ENCODE data around the gene OR8D1.

Gene OR8D1

DNA sequence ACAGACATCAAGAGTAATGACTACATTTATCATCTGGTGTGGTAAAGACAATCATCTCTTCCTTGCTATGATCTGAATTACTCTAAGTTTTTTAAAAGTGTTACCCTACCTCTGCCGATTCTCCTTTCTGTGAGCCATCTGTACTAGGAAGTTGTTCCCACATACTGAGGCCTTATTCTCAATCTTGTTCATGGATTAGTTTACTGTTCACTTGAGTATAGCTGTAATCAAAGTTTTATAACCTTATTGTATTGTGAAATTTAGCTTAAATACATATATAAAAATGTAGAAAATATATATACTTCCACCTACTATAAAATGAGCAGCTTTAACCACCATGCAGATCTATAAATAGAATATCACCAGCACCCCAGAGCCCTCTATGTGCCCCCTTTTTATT lies 8.6 kb upstream of the OR8D1 start:
- FAIRE-seq, result no peak
- DNase-seq (ENCODE audit: insufficient read length, low spot score), result no peak
- TF ChIP-seq PAX5 (IDR thresholded peaks at IDR 0.05; ENCODE audit: insufficient read depth, low read length, severe bottlenecking) (no peak), POLR2A (IDR thresholded peaks at IDR 0.05; ENCODE audit: low read depth, low read length) (no peak)

DNA sequence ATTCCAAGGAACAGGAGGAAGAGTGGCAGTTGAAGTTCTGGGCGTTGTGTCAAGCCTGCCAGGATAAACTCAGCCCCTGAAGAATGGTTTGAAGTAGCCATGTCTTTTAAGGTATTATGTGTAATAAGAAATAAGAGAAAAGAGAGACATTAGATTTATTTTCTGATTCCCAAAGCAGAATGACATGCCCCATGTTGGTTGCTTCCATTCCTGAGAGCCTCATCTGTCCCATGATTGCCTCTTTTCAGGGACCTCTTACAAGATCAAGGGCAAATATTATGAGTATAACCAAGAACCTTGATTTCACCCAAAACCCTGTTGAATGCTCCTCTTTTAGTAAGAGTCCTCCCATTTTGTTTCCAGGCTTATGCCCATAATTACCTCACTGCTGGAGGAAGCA lies 6.3 kb upstream of the OR8D1 start, which contains the start of gene OR8D2:
Gene OR8D2, minus strand, starts transcription at position 101 of the 400 bp plus-strand sequence. Its CDS starts 0 bp downstream, at position 101.
- FAIRE-seq (no peak), DNase-seq (ENCODE audit: insufficient read length, low spot score) (no peak)
- TF ChIP-seq SPI1 (IDR thresholded peaks at IDR 0.05; ENCODE audit: low read depth, low read length), result no peak
- no peak for TF ChIP-seq POLR2AphosphoS5 (IDR thresholded peaks at IDR 0.05; ENCODE audit: low read depth, low read length)
- no peak for TF ChIP-seq POLR2A (IDR thresholded peaks at IDR 0.05; ENCODE audit: low read depth, low read length)
- TF ChIP-seq POU2F2 (IDR thresholded peaks at IDR 0.05; ENCODE audit: low read depth, low read length), result no peak
- no peak for TF ChIP-seq PAX5 (IDR thresholded peaks at IDR 0.05; ENCODE audit: insufficient read depth, low read length, severe bottlenecking)
- no peak for TF ChIP-seq TAF1 (IDR thresholded peaks at IDR 0.05; ENCODE audit: low read depth, low read length)

DNA sequence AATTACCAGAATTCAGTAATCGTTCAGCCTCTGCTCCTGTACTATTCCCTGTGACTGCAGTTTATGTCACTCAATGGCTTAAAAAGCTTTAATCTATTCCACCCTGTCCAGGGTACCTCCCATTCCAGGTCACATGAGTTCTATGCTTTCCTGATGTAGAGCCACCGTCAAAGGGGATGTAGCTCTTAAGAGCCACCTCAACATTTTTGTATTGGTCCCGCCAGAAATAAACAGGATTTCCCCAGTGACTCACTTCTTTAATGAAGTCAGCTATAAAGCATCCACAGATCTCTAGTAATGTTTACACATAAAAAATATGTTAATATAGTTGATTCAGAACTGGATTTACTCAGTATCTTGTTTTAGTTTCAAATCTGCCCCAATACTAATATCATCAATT lies 1.3 kb upstream of the OR8D1 start:
- FAIRE-seq (no peak), DNase-seq (ENCODE audit: insufficient read length, low spot score) (no peak)
- TF ChIP-seq TAF1 (IDR thresholded peaks at IDR 0.05; ENCODE audit: low read depth, low read length) (no peak), POLR2AphosphoS5 (IDR thresholded peaks at IDR 0.05; ENCODE audit: low read depth, low read length) (no peak), PAX5 (IDR thresholded peaks at IDR 0.05; ENCODE audit: insufficient read depth, low read length, severe bottlenecking) (no peak), POLR2A (IDR thresholded peaks at IDR 0.05; ENCODE audit: low read depth, low read length) (no peak), SPI1 (IDR thresholded peaks at IDR 0.05; ENCODE audit: low read depth, low read length) (no peak), POU2F2 (IDR thresholded peaks at IDR 0.05; ENCODE audit: low read depth, low read length) (no peak)

DNA sequence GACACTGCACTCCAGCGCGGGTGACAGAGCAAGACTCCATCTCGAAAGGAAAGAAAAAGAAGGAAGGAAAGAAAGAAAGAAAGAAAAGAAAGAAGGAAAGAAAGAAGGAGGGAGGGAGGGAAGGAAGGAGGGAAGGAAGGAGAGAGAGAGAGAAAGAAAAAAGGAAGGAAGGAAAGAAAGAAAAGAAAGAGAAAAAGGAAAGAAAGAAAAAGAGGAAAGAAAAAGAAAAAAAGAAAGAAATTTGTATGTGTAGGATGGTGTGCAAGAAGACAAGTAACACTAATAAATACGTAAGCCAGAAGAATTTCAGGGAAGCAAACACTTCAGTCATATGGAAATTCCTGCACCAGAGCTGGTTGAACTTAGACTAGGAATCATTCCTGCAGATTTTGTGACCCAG lies 618 bp downstream of the OR8D1 start:
- DNase-seq (ENCODE audit: insufficient read length, low spot score), result no peak
- TF ChIP-seq POU2F2 (IDR thresholded peaks at IDR 0.05; ENCODE audit: low read depth, low read length) (no peak), POLR2AphosphoS5 (IDR thresholded peaks at IDR 0.05; ENCODE audit: low read depth, low read length) (no peak), PAX5 (IDR thresholded peaks at IDR 0.05; ENCODE audit: insufficient read depth, low read length, severe bottlenecking) (no peak), SPI1 (IDR thresholded peaks at IDR 0.05; ENCODE audit: low read depth, low read length) (no peak), POLR2A (IDR thresholded peaks at IDR 0.05; ENCODE audit: low read depth, low read length) (no peak), TAF1 (IDR thresholded peaks at IDR 0.05; ENCODE audit: low read depth, low read length) (no peak)
- no peak for FAIRE-seq

DNA sequence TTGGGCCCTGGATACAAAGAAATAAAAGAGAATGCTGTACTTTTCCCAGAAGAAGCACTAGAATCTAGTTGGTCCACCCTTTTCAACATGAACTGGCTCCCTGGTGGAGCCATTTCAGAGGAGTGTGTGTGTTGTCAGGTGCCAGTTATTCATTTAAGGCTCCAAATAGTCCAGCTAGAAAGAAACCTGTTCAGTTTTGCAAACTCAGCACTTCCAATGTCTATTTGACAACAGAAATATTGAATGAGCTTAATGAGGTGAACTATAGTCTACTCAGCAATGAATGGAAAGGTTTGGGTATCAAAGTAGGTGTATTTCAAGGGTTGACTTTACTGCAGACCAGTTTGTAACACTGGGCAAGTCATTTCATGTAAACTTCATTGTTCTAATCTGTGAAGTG lies 2.1 kb downstream of the OR8D1 start:
- FAIRE-seq, result no peak
- TF ChIP-seq POLR2A (IDR thresholded peaks at IDR 0.05; ENCODE audit: low read depth, low read length), result no peak
- TF ChIP-seq PAX5 (IDR thresholded peaks at IDR 0.05; ENCODE audit: insufficient read depth, low read length, severe bottlenecking), result no peak
- TF ChIP-seq SPI1 (IDR thresholded peaks at IDR 0.05; ENCODE audit: low read depth, low read length), result no peak
- TF ChIP-seq TAF1 (IDR thresholded peaks at IDR 0.05; ENCODE audit: low read depth, low read length), result no peak
- no peak for TF ChIP-seq POLR2AphosphoS5 (IDR thresholded peaks at IDR 0.05; ENCODE audit: low read depth, low read length)
- no peak for TF ChIP-seq POU2F2 (IDR thresholded peaks at IDR 0.05; ENCODE audit: low read depth, low read length)

DNA sequence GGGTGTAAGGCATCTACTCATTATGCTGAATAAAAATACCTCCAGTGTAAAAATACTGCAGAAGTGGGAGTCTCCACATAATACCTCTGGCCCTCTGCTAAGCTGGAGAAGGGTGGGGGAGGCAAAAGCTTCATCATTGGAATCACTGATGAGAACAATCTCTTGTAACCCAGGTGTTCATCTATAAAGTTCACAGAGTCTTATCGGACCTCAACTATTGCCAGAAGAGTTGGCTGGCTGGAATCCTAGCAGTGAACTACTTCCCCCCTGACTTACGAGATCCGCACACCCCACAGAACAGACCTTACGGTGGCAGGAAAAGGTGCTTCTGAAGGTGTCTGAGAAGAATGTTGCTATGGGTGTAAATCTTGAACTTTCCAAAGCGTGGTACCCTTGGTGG lies 2.5 kb downstream of the OR8D1 start:
- DNase-seq (ENCODE audit: insufficient read length, low spot score), result no peak
- TF ChIP-seq SPI1 (IDR thresholded peaks at IDR 0.05; ENCODE audit: low read depth, low read length) (no peak), PAX5 (IDR thresholded peaks at IDR 0.05; ENCODE audit: insufficient read depth, low read length, severe bottlenecking) (no peak), POLR2A (IDR thresholded peaks at IDR 0.05; ENCODE audit: low read depth, low read length) (no peak)
- FAIRE-seq, result no peak

More for the DNA sequence above, 2.1 kb downstream of the OR8D1 start:
- no peak for DNase-seq (ENCODE audit: insufficient read length, low spot score)

DNA sequence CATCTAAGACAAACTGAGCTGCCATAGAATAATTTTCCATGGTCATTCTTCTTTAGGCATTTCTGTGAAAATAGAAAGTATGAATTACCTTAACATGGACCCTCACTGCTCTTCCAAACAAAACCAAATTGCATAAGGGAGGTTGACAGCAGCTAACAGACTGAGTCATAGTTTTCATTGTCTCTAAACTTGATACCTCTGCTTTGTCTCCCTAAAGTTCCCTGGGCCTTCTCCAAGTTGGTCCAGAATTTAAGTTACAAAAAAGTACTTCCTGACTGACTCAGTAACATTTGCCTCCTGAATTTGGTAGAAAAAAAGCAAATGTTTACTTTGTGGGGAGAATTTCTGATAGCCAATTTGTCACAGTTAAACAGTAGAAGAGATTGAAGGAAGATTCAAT lies 3.0 kb downstream of the OR8D1 start:
- no peak for DNase-seq (ENCODE audit: insufficient read length, low spot score)
- no peak for FAIRE-seq
- TF ChIP-seq POU2F2 (IDR thresholded peaks at IDR 0.05; ENCODE audit: low read depth, low read length), result no peak
- TF ChIP-seq SPI1 (IDR thresholded peaks at IDR 0.05; ENCODE audit: low read depth, low read length), result no peak
- no peak for TF ChIP-seq POLR2AphosphoS5 (IDR thresholded peaks at IDR 0.05; ENCODE audit: low read depth, low read length)
- TF ChIP-seq PAX5 (IDR thresholded peaks at IDR 0.05; ENCODE audit: insufficient read depth, low read length, severe bottlenecking), result no peak

DNA sequence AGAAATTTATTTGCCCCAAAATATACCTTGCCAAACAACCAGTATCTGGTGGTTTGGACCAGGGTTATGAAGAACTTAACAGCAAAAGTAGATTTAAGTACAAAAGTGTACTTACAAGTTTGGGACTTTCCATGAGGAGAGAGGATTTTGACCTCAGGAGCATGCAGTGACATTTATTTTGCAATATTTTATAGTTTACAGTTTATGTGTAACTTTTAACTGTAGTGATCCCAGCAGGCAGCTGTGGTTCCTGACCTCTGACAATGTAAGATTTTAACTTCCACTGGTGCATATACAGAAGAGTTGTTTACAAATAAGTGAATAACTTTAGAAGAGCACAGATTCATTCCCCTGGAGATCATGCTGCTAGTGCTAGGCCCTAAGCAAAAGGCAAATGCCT lies 6.7 kb downstream of the OR8D1 start:
- TF ChIP-seq TAF1 (IDR thresholded peaks at IDR 0.05; ENCODE audit: low read depth, low read length) (no peak), POLR2A (IDR thresholded peaks at IDR 0.05; ENCODE audit: low read depth, low read length) (no peak), PAX5 (IDR thresholded peaks at IDR 0.05; ENCODE audit: insufficient read depth, low read length, severe bottlenecking) (no peak), POLR2AphosphoS5 (IDR thresholded peaks at IDR 0.05; ENCODE audit: low read depth, low read length) (no peak), POU2F2 (IDR thresholded peaks at IDR 0.05; ENCODE audit: low read depth, low read length) (no peak), SPI1 (IDR thresholded peaks at IDR 0.05; ENCODE audit: low read depth, low read length) (no peak)
- DNase-seq (ENCODE audit: insufficient read length, low spot score), result no peak
- FAIRE-seq, result no peak

DNA sequence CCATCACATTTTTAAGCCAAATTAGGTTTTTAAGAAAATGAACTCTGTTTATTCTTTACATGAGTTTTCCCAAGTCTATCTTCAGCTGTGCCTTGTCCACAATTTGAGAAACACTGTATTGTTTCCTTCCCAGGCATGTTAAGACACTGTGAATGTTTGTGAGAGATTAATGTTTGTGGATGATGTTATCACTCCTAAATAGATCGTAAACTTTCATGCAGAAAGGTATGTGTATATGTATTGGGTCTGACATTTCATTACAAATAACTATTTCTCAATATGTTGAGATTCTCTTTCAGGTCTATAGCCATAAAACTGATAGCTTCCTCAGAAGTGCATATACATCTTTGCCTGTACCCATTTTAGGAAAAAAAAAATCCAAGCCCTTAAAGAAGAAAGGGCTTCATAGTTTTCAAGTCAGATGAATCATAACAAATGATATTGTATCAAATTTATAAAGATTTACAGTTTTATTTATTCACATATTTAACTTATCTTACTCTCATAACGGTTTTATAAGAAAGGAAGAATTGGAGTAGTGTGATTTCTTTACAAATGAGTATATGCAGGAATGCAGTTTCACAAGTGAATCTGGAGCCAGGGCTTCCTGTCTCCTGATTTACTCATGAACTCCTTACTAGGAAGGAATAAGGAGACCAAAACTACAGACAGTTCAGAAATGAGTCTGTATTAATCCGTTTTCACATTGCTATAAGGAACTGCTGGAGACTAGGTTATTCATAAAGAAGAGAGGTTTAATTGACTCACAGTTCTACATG lies 11.2 kb downstream of the OR8D1 start:
- no peak for TF ChIP-seq POLR2AphosphoS5 (IDR thresholded peaks at IDR 0.05; ENCODE audit: low read depth, low read length)
- TF ChIP-seq PAX5 (IDR thresholded peaks at IDR 0.05; ENCODE audit: insufficient read depth, low read length, severe bottlenecking), result no peak
- no peak for TF ChIP-seq TAF1 (IDR thresholded peaks at IDR 0.05; ENCODE audit: low read depth, low read length)
- no peak for TF ChIP-seq POLR2A (IDR thresholded peaks at IDR 0.05; ENCODE audit: low read depth, low read length)
- no peak for FAIRE-seq
- no peak for DNase-seq (ENCODE audit: insufficient read length, low spot score)

DNA sequence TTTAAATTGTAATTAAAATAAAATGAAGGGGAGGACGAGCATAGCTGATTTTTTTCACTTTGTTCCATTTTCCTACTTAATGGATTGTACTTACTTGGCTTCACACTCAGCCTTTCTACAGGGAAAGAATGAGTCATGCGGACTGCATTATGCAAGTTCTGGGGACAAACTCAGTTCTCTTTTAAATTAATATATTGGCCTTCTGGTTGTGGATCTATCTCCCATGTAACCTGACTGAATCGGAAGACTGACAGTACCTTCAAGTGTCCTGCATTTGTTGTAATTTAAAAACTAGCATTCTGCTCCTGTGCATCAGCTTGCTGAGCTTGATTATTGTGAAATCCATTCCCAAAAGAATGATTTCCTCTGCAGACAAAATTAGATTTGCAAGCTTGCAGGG lies 12.2 kb downstream of the OR8D1 start:
- TF ChIP-seq POLR2A (IDR thresholded peaks at IDR 0.05; ENCODE audit: low read depth, low read length) (no peak), PAX5 (IDR thresholded peaks at IDR 0.05; ENCODE audit: insufficient read depth, low read length, severe bottlenecking) (no peak), TAF1 (IDR thresholded peaks at IDR 0.05; ENCODE audit: low read depth, low read length) (no peak), POU2F2 (IDR thresholded peaks at IDR 0.05; ENCODE audit: low read depth, low read length) (no peak), POLR2AphosphoS5 (IDR thresholded peaks at IDR 0.05; ENCODE audit: low read depth, low read length) (no peak)
- FAIRE-seq (no peak), DNase-seq (ENCODE audit: insufficient read length, low spot score) (no peak)
